GM21786 (cell line): Measurements from ENCODE around the gene DTX1.
"Not testable (repeated sequence)": the region's sequence is repeated elsewhere in the genome, so short reads cannot be mapped to it uniquely, and the experiment has no call there.

Experiments used
- ATAC-seq: cut with Tn5 transposase; IDR thresholded peaks from one replicate; pipeline ENCODE4 v1.9.1; 2021; ENCODE audit not compliant: unreplicated experiment

DTX1 gene

GRCh38 chr12:113112043-113112899 lies 55.7 kb downstream of the DTX1 start:
- ATAC-seq: no peak

GRCh38 chr12:113113397-113113796 lies 56.9 kb downstream of the DTX1 start:
- no peak for ATAC-seq

GRCh38 chr12:113114447-113115178 lies 58.1 kb downstream of the DTX1 start:
- ATAC-seq: no peak

GRCh38 chr12:113115455-113116126 lies 59.1 kb downstream of the DTX1 start:
- no peak for ATAC-seq

GRCh38 chr12:113116875-113117274 lies 60.3 kb downstream of the DTX1 start:
- ATAC-seq: no peak

- not testable (repeated sequence) for ATAC-seq
These were observed 61.2 kb downstream of the DTX1 start for GRCh38 chr12:113117684-113118083.

- ATAC-seq: no peak
These were observed 61.6 kb downstream of the DTX1 start for GRCh38 chr12:113118142-113118541.

- ATAC-seq: no peak
These were observed 63.6 kb downstream of the DTX1 start for GRCh38 chr12:113119980-113120669.

GRCh38 chr12:113120670-113121370 lies 64.3 kb downstream of the DTX1 start:
- ATAC-seq: no peak

- ATAC-seq: no peak
These were observed 71.3 kb downstream of the DTX1 start for GRCh38 chr12:113127791-113128199.

- no peak for ATAC-seq
These were observed 72.5 kb downstream of the DTX1 start for GRCh38 chr12:113128802-113129663.

- no peak for ATAC-seq
These were observed 73.3 kb downstream of the DTX1 start for GRCh38 chr12:113129664-113130456.

GRCh38 chr12:113130457-113131135 lies 74.1 kb downstream of the DTX1 start:
- ATAC-seq: no peak

- ATAC-seq: no peak
These were observed 75.0 kb downstream of the DTX1 start for GRCh38 chr12:113131556-113131955.

- no peak for ATAC-seq
These were observed 76.5 kb downstream of the DTX1 start for GRCh38 chr12:113133036-113133435.

- ATAC-seq: no peak
These were observed 77.1 kb downstream of the DTX1 start for GRCh38 chr12:113133666-113134065.

- no peak for ATAC-seq
These were observed 77.5 kb downstream of the DTX1 start for GRCh38 chr12:113134071-113134470.

GRCh38 chr12:113134521-113134951 lies 78.0 kb downstream of the DTX1 start:
- no peak for ATAC-seq
